Right renal cortex interstitium (tissue), 3 donors: ENCODE measurements around the gene JPH3. TPM values are rescaled to one million over a fixed set of nuclear protein-coding genes. Genes with fewer than 3 reads are reported as not detected.
A peak's percentile ranks its signal among the peaks of the same experiment; 100 is the strongest.

ENCODE experiments used
- DNase-seq, 3 donors: peaks; one replicate each; pipeline ENCODE4 v3.0.0-alpha.2; 2013; ENCODE audit warnings: low read depth in 3 of 3, low spot score in 2 of 3
- polyA plus RNA-seq, 3 donors: library from polyadenylated mRNA; unstranded; fragments of 120-200 nt; gene quantifications; one replicate each; pipeline ENCODE4 v1.2.1, GENCODE V29; 2013; ENCODE audit not compliant: insufficient read length in 3 of 3

The JPH3 gene
- polyA plus RNA-seq, 3 donors = 0.54 to 0.74 (median 0.57) TPM

GRCh38 chr16:87648698-87649487, 46.6 kb downstream of the JPH3 start:
- no peak for DNase-seq

GRCh38 chr16:87652386-87652785, 50.1 kb downstream of the JPH3 start:
- DNase-seq = no peak

GRCh38 chr16:87652799-87653198, 50.5 kb downstream of the JPH3 start:
- DNase-seq = no peak

GRCh38 chr16:87653234-87653633, 50.9 kb downstream of the JPH3 start:
- DNase-seq = no peak

GRCh38 chr16:87654826-87655225, 52.5 kb downstream of the JPH3 start:
- DNase-seq = no peak

- DNase-seq = no peak
These were observed 54.0 kb downstream of the JPH3 start for GRCh38 chr16:87656328-87656727.

GRCh38 chr16:87657621-87658192, 55.4 kb downstream of the JPH3 start:
- DNase-seq = no peak

GRCh38 chr16:87658564-87659225, 56.4 kb downstream of the JPH3 start:
- DNase-seq = no peak

- DNase-seq = peak; percentile 18 to 48 (median 30)
These were observed 59.3 kb downstream of the JPH3 start for GRCh38 chr16:87661561-87661960.

- DNase-seq = no peak
These were observed 60.2 kb downstream of the JPH3 start for GRCh38 chr16:87662254-87663204.

GRCh38 chr16:87664792-87665191, 62.5 kb downstream of the JPH3 start:
- no peak for DNase-seq

GRCh38 chr16:87665193-87665592, 62.9 kb downstream of the JPH3 start:
- DNase-seq = no peak

- DNase-seq = no peak
These were observed 64.6 kb downstream of the JPH3 start for GRCh38 chr16:87666919-87667318.

- no peak for DNase-seq
These were observed 65.1 kb downstream of the JPH3 start for GRCh38 chr16:87667443-87667842.

- DNase-seq = no peak
These were observed 65.6 kb downstream of the JPH3 start for GRCh38 chr16:87667946-87668345.

- no peak for DNase-seq
These were observed 67.4 kb downstream of the JPH3 start for GRCh38 chr16:87669672-87670071.

GRCh38 chr16:87671221-87671620, 68.9 kb downstream of the JPH3 start:
- no peak for DNase-seq

GRCh38 chr16:87671715-87672270, 69.5 kb downstream of the JPH3 start:
- DNase-seq = no peak

- DNase-seq = no peak
These were observed 72.1 kb downstream of the JPH3 start for GRCh38 chr16:87674419-87674818.

- no peak for DNase-seq
These were observed 72.9 kb downstream of the JPH3 start for GRCh38 chr16:87675111-87675719.
